ENCODE measurements around the gene PARVG.

GRCh38 chr22:44237290-44237689, 56.6 kb downstream of the PARVG start:
- TF ChIP-seq POLR2A (IDR thresholded peaks at IDR 0.05; ENCODE audit: low read length) (no peak), GATA1 (IDR thresholded peaks at IDR 0.05; ENCODE audit: low read depth, low read length) (no peak)

Measured in erythroblast (primary cell).